Suprapubic skin (tissue), 4 donors: ENCODE results near the gene PAQR5.

ENCODE experiments used
- EP300 ChIP-seq: sonication (generic); formaldehyde crosslinking; IDR thresholded peaks from one replicate; pipeline ENCODE4 v1.6.1; 2017; ENCODE audit warnings: antibody characterized with exemption
- POLR2A ChIP-seq, 2 donors: fragments of 450-650 bp; IDR thresholded peaks; one replicate each; pipeline ENCODE4 v1.6.1; 2017; ENCODE audit warnings: antibody characterized with exemption in 2 of 2, mild to moderate bottlenecking in 2 of 2, moderate library complexity in 2 of 2
- POLR2AphosphoS5 ChIP-seq, 3 donors: sonication (generic); formaldehyde crosslinking; IDR thresholded peaks; one replicate each; pipeline ENCODE4 v1.6.1; 2017; ENCODE audit warnings: antibody characterized with exemption in 3 of 3
- TF ChIP-seq, protein P1 (sequence below), 2 donors: fragments of 200-600 bp in 1 of 2; fragments of 450-650 bp in 1 of 2; sonication (generic) in 1 of 2; IDR thresholded peaks; one replicate each; pipeline ENCODE4 v1.5.1; 2016 to 2019; ENCODE audit warnings: antibody characterized with exemption in 2 of 2, mild to moderate bottlenecking in 1 of 2, moderate library complexity in 1 of 2

DNA sequence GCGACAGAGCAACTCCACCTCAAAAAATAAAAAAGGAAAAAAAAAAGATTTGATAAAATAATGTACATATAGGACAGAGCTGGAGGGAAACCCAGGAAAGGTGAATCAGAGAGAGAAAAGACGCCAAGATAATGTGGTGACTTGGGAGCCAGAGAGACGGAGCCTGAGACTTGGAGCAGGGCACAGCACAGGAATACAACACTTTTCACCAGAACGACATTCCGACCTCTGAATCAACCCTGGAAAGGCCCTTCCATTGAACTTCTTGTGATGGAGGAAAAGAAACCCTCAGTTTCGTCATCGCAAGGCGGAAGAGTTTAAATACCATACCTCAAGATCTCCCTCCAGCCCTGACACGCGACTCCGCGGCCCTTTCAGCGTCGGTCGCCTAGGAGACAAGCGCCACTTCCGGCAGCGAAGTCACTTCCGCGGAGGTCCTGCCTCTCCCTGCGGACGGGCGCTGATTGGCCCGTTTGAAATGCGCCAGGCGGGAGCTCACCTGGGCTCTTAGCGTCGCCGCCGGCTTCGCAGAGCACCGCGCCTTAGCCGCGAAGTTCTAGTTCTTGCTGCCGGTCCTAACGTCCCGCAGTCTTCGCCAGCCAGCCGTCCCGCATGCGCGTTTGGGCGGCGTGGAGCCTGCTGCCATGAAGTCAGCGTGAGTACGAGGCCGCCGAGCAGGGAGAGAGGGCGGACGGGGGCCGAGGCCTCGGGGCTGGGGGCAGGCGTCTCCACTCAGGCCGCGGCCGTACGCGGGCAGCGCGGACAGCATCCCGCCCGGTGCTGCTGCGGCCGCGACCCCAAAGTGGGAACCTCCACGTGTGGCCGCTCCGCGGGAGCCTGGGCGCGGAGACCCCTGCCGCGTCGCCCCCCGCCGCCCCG is 115.3 kb downstream of the PAQR5 start, which contains the start of gene KIF23:
- TF ChIP-seq, protein P1, sequence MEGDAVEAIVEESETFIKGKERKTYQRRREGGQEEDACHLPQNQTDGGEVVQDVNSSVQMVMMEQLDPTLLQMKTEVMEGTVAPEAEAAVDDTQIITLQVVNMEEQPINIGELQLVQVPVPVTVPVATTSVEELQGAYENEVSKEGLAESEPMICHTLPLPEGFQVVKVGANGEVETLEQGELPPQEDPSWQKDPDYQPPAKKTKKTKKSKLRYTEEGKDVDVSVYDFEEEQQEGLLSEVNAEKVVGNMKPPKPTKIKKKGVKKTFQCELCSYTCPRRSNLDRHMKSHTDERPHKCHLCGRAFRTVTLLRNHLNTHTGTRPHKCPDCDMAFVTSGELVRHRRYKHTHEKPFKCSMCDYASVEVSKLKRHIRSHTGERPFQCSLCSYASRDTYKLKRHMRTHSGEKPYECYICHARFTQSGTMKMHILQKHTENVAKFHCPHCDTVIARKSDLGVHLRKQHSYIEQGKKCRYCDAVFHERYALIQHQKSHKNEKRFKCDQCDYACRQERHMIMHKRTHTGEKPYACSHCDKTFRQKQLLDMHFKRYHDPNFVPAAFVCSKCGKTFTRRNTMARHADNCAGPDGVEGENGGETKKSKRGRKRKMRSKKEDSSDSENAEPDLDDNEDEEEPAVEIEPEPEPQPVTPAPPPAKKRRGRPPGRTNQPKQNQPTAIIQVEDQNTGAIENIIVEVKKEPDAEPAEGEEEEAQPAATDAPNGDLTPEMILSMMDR (IDR thresholded peaks at IDR 0.05) = no peak
- TF ChIP-seq POLR2AphosphoS5 (IDR thresholded peaks at IDR 0.05) = peak in 1 of 3 donors; percentile 27
- TF ChIP-seq EP300 = no peak
- TF ChIP-seq POLR2A (IDR thresholded peaks at IDR 0.05) = no peak
